ENCODE data around the gene GABRA5. TPM values are rescaled to one million over a fixed set of nuclear protein-coding genes. Genes with fewer than 3 reads are reported as not detected.

GABRA5 gene
- total RNA-seq, 1 experiment from 2014 or later: 4.9 TPM

DNA sequence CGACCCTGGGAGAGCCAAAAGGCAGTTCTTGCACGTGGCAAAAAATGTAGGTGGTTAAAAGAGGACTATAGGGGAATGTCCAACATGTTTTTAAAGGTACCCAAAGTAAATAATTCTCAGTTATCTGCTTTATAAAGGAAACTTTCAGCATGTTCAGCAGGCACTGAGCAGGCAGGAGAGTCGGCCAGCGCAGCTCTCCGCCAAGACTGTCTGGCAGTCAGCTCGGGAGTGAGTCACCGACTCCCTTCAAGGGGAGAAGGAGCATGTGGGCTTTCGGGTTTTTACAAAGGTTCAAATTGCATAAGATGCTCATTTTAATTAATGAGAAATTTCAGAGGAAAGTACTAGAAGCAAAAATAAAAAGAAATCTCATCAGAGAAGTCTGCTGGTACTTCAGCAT, 7.0 kb downstream of the GABRA5 start:
- H3K27ac ChIP-seq (ENCODE audit: insufficient read length, low read depth, low read length): no peak overlapping the region
- H3T11ph ChIP-seq (ENCODE audit: low read length): no peak overlapping the region

More for the DNA sequence above, 7.0 kb downstream of the GABRA5 start:
- H3K9ac ChIP-seq (ENCODE audit: extremely low read depth, insufficient read length, low read length): no peak overlapping the region
- no peak for TF ChIP-seq CTCF (conservative IDR thresholded peaks at IDR 0.05)
- no peaks in the 10 kb centered on the region for H3K23me2 ChIP-seq (ENCODE audit: insufficient read length, low read depth, low read length, poor library complexity, severe bottlenecking)
- no peak overlapping the region for H3K27ac Mint-ChIP-seq
- no peak overlapping the region for H2BK120ac ChIP-seq (ENCODE audit: low read depth, low read length, poor library complexity, severe bottlenecking)
- H3K27me3 Mint-ChIP-seq (ENCODE audit: low read depth): peaks cover 16% of the 10 kb centered on the region
- H2BK5ac ChIP-seq (ENCODE audit: insufficient read length, low read length): no peak overlapping the region
- H3K36me3 Mint-ChIP-seq (ENCODE audit: insufficient read depth in 1 of 3, low read depth in 3 of 3): no peaks in the 10 kb centered on the region
- no peaks in the 10 kb centered on the region for H4K20me1 ChIP-seq (ENCODE audit: control insufficient read depth, insufficient read depth, insufficient read length)
- no peak for DNase-seq
- no peak overlapping the region for H3K56ac ChIP-seq (ENCODE audit: insufficient read length, low read depth, low read length)
- H3K4me2 ChIP-seq (ENCODE audit: insufficient read depth, insufficient read length, low read length): no peak overlapping the region
- no peak overlapping the region for H3K4ac ChIP-seq (ENCODE audit: low read depth, low read length)
- H3K4me1 Mint-ChIP-seq: peaks cover 5% of the 10 kb centered on the region in 2 experiments; a peak in 3 of 4 replicates
- H3K23ac ChIP-seq (ENCODE audit: insufficient read length, low read depth, low read length): no peak overlapping the region
- H3K79me2 ChIP-seq (ENCODE audit: insufficient read depth, low read length): no peaks in the 10 kb centered on the region
- no peak overlapping the region for H4K5ac ChIP-seq (ENCODE audit: insufficient read length, low read depth, low read length)
- H2BK15ac ChIP-seq (ENCODE audit: low read depth, low read length): no peak overlapping the region
- WGBS (ENCODE audit: extremely low coverage, insufficient read length, low lambda C conversion rate): no CpG with 5 or more reads among the region's 8 CpGs
- H3K18ac ChIP-seq (ENCODE audit: insufficient read length, low read depth, low read length): no peak overlapping the region
- no peaks in the 10 kb centered on the region for H3K79me1 ChIP-seq (ENCODE audit: insufficient read depth, low read depth, low read length, poor library complexity, severe bottlenecking)
- no peaks in the 10 kb centered on the region for H3K9me3 ChIP-seq (ENCODE audit: control insufficient read depth, low read depth, low read length)
- H3K14ac ChIP-seq (ENCODE audit: insufficient read depth, low read length): no peak overlapping the region
- H3K4me3 Mint-ChIP-seq: no peak overlapping the region
- no peak overlapping the region for H2AK5ac ChIP-seq (ENCODE audit: insufficient read length, low read length)
- no peak overlapping the region for H4K91ac ChIP-seq (ENCODE audit: insufficient read length, low read depth, low read length)
- no peak overlapping the region for H4K8ac ChIP-seq (replicated peaks; ENCODE audit: insufficient read length, low read depth, low read length)
- no peaks in the 10 kb centered on the region; the same call in 1 of the 2 replicates for H3K27me3 ChIP-seq (ENCODE audit: insufficient read depth, low read length)
- H2BK20ac ChIP-seq (ENCODE audit: low read depth, low read length, poor library complexity, severe bottlenecking): no peak overlapping the region
- H3K4me1 ChIP-seq (ENCODE audit: insufficient read depth, low read length): no peaks in the 10 kb centered on the region
- no peaks in the 10 kb centered on the region for H3K9me3 Mint-ChIP-seq
- H2BK12ac ChIP-seq (ENCODE audit: insufficient read length, low read depth, low read length): no peak overlapping the region
- no peak overlapping the region for H2AFZ ChIP-seq (ENCODE audit: low read length)
